ENCODE results near the gene C1orf52.

C1orf52 gene

DNA sequence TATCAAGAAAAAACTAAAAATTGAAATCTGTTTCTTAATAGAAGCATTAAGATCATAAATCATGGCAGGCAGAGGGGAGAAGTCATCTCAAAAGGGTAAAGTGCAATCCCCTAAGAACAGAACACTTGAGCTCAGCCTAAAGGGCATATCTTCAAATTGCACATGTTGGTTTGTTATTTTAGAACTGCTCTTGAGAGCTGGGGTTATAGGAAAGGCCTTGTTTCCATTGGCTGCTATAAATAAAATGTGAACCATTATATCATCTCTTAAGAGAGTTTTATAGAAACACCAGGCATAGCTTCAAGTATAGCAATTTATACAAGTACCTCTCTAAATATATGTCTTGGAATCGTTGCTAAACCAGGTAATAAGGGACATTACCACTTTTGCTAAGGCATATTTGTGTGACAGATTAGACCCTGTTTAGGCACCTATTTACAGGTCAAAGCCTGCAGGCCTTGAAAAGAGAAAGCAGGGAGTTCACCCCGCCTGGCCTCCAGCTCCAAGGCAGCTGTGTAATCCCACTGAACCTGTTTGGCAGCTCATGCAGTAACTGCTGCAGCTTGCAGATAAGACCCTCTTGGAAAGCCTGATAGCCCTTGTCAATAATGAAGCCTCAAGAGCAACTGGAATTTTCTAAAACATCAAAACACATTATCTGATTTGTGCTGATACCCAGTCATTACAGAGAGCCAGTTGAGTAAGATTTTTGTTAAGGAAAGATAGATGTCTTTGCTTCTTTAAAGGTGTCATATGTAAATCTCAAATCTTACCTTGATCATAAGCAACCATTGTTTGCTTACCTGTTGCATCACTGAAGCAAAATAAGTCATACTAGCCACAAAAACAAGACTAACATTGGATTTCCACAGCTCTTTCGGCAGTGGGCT, 34.5 kb downstream of the C1orf52 start:
- H3K4me1 ChIP-seq (ENCODE audit: low read length) = no peaks in the 10 kb centered on the region
- TF ChIP-seq EZH2 (optimal IDR thresholded peaks at IDR 0.05; ENCODE audit: low read depth, low read length) = no peak
- no peaks in the 10 kb centered on the region for H3K9me3 ChIP-seq (replicated peaks; ENCODE audit: insufficient read depth, low read length)
- H3K4me3 ChIP-seq (ENCODE audit: low read length) = no peak overlapping the region
- no peak for DNase-seq
- H3K27ac ChIP-seq (ENCODE audit: low read length) = no peak overlapping the region
- H3K9ac ChIP-seq (ENCODE audit: low read length) = no peak overlapping the region
- H4K20me1 ChIP-seq (ENCODE audit: insufficient read depth, low read length) = no peaks in the 10 kb centered on the region
- no peaks in the 10 kb centered on the region for H3K9me2 ChIP-seq (replicated peaks; ENCODE audit: insufficient read depth, low read length)
- H3K27me3 ChIP-seq (replicated peaks; ENCODE audit: insufficient read depth, low read length) = no peaks in the 10 kb centered on the region
- H2AFZ ChIP-seq (ENCODE audit: low read length) = no peak overlapping the region
- no peaks in the 10 kb centered on the region for H3K36me3 ChIP-seq (replicated peaks; ENCODE audit: insufficient read depth, low read length)
- no peak overlapping the region for H3K4me2 ChIP-seq (ENCODE audit: low read depth, low read length)
- H3K79me2 ChIP-seq (ENCODE audit: low read length) = no peaks in the 10 kb centered on the region
- H3F3A ChIP-seq (ENCODE audit: insufficient read depth, low read length) = no peaks in the 10 kb centered on the region

DNA sequence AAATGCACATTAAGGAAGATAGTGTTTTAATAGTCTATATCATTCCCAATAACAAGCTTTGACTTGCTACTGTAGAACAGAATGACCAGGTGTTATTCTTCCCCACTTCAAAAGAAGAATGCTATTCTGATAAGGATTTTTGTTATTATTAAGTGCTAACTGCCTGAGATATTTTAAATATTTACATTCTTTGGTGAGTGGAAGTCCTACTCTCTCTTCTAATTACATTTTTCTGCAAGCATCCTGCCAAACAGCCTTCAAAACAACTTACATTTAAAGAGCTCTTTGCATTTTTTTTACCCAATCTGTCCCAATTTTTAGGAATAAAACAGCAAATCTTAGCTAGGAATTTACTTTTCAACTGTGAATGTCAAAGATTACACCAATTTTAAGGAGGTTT, 35.2 kb downstream of the C1orf52 start:
- H2AFZ ChIP-seq (ENCODE audit: low read length) = no peak overlapping the region
- H3K27ac ChIP-seq (ENCODE audit: low read length) = no peak overlapping the region
- no peaks in the 10 kb centered on the region for H3K79me2 ChIP-seq (ENCODE audit: low read length)
- no peak overlapping the region for H3K9ac ChIP-seq (ENCODE audit: low read length)
- H3K4me1 ChIP-seq (ENCODE audit: low read length) = no peaks in the 10 kb centered on the region
- no peaks in the 10 kb centered on the region for H3K9me2 ChIP-seq (replicated peaks; ENCODE audit: insufficient read depth, low read length)
- H3K36me3 ChIP-seq (replicated peaks; ENCODE audit: insufficient read depth, low read length) = no peaks in the 10 kb centered on the region
- DNase-seq = no peak
- no peaks in the 10 kb centered on the region for H3K9me3 ChIP-seq (replicated peaks; ENCODE audit: insufficient read depth, low read length)
- H3K4me2 ChIP-seq (ENCODE audit: low read depth, low read length) = no peak overlapping the region
- no peak for TF ChIP-seq EZH2 (optimal IDR thresholded peaks at IDR 0.05; ENCODE audit: low read depth, low read length)
- H4K20me1 ChIP-seq (ENCODE audit: insufficient read depth, low read length) = no peaks in the 10 kb centered on the region
- H3K27me3 ChIP-seq (replicated peaks; ENCODE audit: insufficient read depth, low read length) = no peaks in the 10 kb centered on the region
- no peak overlapping the region for H3K4me3 ChIP-seq (ENCODE audit: low read length)
- no peaks in the 10 kb centered on the region for H3F3A ChIP-seq (ENCODE audit: insufficient read depth, low read length)

DNA sequence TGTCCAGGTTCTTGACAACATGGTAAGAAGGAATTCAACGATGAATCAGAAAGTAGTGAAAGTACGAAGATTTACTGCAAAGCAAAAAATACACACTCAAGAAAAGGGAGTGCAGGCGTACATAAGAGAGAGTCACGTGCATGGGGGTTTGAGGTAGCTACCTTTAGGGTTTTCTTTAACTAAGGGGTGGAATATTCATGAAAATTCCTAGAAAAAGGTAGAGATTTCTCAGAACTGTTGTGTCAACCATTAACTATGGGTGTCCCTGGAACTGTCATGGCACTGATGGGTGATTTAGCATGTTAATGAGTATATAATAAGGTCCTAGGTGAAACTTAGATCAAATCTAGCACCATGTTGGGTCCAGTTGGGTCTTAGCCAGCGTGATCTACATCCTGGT, 36.1 kb downstream of the C1orf52 start:
- Histone ChIP-seq H3K27me3 (replicated peaks; ENCODE audit: insufficient read depth, low read length) (no peaks in the 10 kb centered on the region), H3K4me1 (ENCODE audit: low read length) (no peaks in the 10 kb centered on the region), H3K9ac (ENCODE audit: low read length) (no peak overlapping the region), H3K9me3 (replicated peaks; ENCODE audit: insufficient read depth, low read length) (no peaks in the 10 kb centered on the region), H3K4me3 (ENCODE audit: low read length) (no peak overlapping the region), H4K20me1 (ENCODE audit: insufficient read depth, low read length) (no peaks in the 10 kb centered on the region), H3K9me2 (replicated peaks; ENCODE audit: insufficient read depth, low read length) (no peaks in the 10 kb centered on the region), H2AFZ (ENCODE audit: low read length) (no peak overlapping the region), H3K79me2 (ENCODE audit: low read length) (no peaks in the 10 kb centered on the region), H3K4me2 (ENCODE audit: low read depth, low read length) (no peak overlapping the region), H3F3A (ENCODE audit: insufficient read depth, low read length) (no peaks in the 10 kb centered on the region), H3K27ac (ENCODE audit: low read length) (no peak overlapping the region), H3K36me3 (replicated peaks; ENCODE audit: insufficient read depth, low read length) (no peaks in the 10 kb centered on the region)
- no peak for DNase-seq
- TF ChIP-seq, protein P1, sequence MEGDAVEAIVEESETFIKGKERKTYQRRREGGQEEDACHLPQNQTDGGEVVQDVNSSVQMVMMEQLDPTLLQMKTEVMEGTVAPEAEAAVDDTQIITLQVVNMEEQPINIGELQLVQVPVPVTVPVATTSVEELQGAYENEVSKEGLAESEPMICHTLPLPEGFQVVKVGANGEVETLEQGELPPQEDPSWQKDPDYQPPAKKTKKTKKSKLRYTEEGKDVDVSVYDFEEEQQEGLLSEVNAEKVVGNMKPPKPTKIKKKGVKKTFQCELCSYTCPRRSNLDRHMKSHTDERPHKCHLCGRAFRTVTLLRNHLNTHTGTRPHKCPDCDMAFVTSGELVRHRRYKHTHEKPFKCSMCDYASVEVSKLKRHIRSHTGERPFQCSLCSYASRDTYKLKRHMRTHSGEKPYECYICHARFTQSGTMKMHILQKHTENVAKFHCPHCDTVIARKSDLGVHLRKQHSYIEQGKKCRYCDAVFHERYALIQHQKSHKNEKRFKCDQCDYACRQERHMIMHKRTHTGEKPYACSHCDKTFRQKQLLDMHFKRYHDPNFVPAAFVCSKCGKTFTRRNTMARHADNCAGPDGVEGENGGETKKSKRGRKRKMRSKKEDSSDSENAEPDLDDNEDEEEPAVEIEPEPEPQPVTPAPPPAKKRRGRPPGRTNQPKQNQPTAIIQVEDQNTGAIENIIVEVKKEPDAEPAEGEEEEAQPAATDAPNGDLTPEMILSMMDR (IDR thresholded peaks at IDR 0.05; ENCODE audit: low read length) = no peak

DNA sequence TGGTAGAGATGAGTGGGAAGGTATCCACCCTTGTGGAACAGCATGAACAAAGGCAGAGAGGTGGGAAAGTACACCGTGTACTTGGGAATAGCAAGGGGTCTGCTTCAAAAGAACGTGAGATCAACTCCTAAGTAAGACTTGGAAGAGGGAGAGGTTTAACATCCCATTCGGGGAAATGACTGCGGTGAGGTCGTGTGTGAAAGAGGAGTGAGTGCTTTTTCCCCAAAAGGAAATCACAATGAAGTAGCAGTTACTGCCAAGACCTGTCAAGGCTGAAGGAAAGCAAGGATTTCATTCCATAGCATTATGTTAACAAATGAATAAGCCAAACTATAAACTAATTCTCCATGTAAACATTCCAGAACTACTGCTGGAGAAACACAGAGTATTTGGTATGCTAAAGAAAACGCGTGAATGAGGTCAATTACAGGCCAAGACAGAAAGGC, 38.7 kb downstream of the C1orf52 start:
- Histone ChIP-seq H3K36me3 (replicated peaks; ENCODE audit: insufficient read depth, low read length) (no peaks in the 10 kb centered on the region), H3K9me2 (replicated peaks; ENCODE audit: insufficient read depth, low read length) (no peaks in the 10 kb centered on the region), H3K79me2 (ENCODE audit: low read length) (no peaks in the 10 kb centered on the region), H3K4me2 (ENCODE audit: low read depth, low read length) (no peak overlapping the region), H3K4me3 (ENCODE audit: low read length) (no peak overlapping the region), H3K27me3 (replicated peaks; ENCODE audit: insufficient read depth, low read length) (no peaks in the 10 kb centered on the region), H3K27ac (ENCODE audit: low read length) (no peak overlapping the region), H2AFZ (ENCODE audit: low read length) (no peak overlapping the region), H3F3A (ENCODE audit: insufficient read depth, low read length) (no peaks in the 10 kb centered on the region), H4K20me1 (ENCODE audit: insufficient read depth, low read length) (no peaks in the 10 kb centered on the region), H3K4me1 (ENCODE audit: low read length) (no peaks in the 10 kb centered on the region), H3K9ac (ENCODE audit: low read length) (no peak overlapping the region), H3K9me3 (replicated peaks; ENCODE audit: insufficient read depth, low read length) (no peaks in the 10 kb centered on the region)
- no peak for DNase-seq
- TF ChIP-seq, protein P1 (IDR thresholded peaks at IDR 0.05; ENCODE audit: low read length) = no peak
- no peak for TF ChIP-seq EZH2phosphoT487 (IDR thresholded peaks at IDR 0.05; ENCODE audit: low read length)
- no peak for TF ChIP-seq EZH2 (optimal IDR thresholded peaks at IDR 0.05; ENCODE audit: low read depth, low read length)
